ENCODE measurements around the gene FXR1. TPM values are rescaled to one million over a fixed set of nuclear protein-coding genes. Genes with fewer than 3 reads are reported as not detected.
"Not testable (repeated sequence)": the region's sequence is repeated elsewhere in the genome, so short reads cannot be mapped to it uniquely, and the experiment has no call there.

The FXR1 gene
- total and polyA plus RNA-seq, 10 of the 15 experiments (the other 5 are each of a cell fraction or from before 2014, with no cell fraction given), result 38.5 to 159 (median 102) TPM

GRCh38 chr3:180871901-180872300 is 40.6 kb upstream of the FXR1 start (continued):
- TF ChIP-seq, protein P1, sequence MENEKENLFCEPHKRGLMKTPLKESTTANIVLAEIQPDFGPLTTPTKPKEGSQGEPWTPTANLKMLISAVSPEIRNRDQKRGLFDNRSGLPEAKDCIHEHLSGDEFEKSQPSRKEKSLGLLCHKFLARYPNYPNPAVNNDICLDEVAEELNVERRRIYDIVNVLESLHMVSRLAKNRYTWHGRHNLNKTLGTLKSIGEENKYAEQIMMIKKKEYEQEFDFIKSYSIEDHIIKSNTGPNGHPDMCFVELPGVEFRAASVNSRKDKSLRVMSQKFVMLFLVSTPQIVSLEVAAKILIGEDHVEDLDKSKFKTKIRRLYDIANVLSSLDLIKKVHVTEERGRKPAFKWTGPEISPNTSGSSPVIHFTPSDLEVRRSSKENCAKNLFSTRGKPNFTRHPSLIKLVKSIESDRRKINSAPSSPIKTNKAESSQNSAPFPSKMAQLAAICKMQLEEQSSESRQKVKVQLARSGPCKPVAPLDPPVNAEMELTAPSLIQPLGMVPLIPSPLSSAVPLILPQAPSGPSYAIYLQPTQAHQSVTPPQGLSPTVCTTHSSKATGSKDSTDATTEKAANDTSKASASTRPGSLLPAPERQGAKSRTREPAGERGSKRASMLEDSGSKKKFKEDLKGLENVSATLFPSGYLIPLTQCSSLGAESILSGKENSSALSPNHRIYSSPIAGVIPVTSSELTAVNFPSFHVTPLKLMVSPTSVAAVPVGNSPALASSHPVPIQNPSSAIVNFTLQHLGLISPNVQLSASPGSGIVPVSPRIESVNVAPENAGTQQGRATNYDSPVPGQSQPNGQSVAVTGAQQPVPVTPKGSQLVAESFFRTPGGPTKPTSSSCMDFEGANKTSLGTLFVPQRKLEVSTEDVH (IDR thresholded peaks at IDR 0.05; ENCODE audit: low read depth, partially characterized antibody), result no peak
- TF ChIP-seq TCF12 (IDR thresholded peaks at IDR 0.05; ENCODE audit: low read depth, low read length) (no peak), CBFB (IDR thresholded peaks at IDR 0.05; ENCODE audit: low read depth) (no peak)
- TF ChIP-seq, protein P2, sequence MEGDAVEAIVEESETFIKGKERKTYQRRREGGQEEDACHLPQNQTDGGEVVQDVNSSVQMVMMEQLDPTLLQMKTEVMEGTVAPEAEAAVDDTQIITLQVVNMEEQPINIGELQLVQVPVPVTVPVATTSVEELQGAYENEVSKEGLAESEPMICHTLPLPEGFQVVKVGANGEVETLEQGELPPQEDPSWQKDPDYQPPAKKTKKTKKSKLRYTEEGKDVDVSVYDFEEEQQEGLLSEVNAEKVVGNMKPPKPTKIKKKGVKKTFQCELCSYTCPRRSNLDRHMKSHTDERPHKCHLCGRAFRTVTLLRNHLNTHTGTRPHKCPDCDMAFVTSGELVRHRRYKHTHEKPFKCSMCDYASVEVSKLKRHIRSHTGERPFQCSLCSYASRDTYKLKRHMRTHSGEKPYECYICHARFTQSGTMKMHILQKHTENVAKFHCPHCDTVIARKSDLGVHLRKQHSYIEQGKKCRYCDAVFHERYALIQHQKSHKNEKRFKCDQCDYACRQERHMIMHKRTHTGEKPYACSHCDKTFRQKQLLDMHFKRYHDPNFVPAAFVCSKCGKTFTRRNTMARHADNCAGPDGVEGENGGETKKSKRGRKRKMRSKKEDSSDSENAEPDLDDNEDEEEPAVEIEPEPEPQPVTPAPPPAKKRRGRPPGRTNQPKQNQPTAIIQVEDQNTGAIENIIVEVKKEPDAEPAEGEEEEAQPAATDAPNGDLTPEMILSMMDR (IDR thresholded peaks at IDR 0.05 in 2 of 3, conservative IDR thresholded peaks at IDR 0.05 in 1 of 3; ENCODE audit: control insufficient read depth in 2 of 3, extremely low read depth in 1 of 3, insufficient read depth in 1 of 3, low read depth in 3 of 3, low read length in 3 of 3), result no peak

DNA sequence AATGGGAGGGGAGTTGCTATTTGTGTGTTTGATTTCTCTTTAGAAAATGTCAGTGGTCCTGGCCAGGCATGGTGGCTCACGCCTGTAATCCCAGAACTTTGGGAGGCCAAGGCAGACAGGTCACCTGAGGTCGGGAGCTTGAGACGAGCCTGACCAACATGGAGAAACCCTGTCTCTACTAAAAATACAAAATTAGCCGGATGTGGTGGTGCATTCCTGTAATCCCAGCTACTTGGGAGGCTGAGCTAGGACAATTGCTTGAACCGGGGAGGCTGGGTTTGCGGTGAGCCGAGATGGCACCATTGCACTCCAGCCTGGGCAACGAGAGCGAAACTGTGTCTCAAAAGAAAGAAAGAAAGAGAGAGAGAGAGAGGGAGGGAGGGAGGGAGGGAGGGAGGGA is 40.0 kb upstream of the FXR1 start:
- BruUV-seq (replicated peaks); ATAC-seq; H3K4me2 ChIP-seq (ENCODE audit: control insufficient read depth, insufficient read depth); H3K4me1 ChIP-seq (ENCODE audit: control insufficient read depth, insufficient read depth, low read length); DNase-seq (ENCODE audit: low read depth, low spot score); H3K9me3 ChIP-seq (replicated peaks; ENCODE audit: control insufficient read depth, insufficient read depth, low read length); SMC1A ChIA-PET (ENCODE audit: uncharacterized antibody, unreplicated experiment); RAD21 ChIA-PET (ENCODE audit: unreplicated experiment); in situ Hi-C loops (cut with MboI); H3K79me2 ChIP-seq (ENCODE audit: control insufficient read depth, insufficient read depth, low read length); H3K27ac ChIP-seq (ENCODE audit: control insufficient read depth, insufficient read depth); POLR2A ChIA-PET; H3K9ac ChIP-seq (ENCODE audit: control insufficient read depth, insufficient read depth, low read length); CTCF ChIA-PET; H3K36me3 ChIP-seq (ENCODE audit: control insufficient read depth in 2 of 2, insufficient read depth in 2 of 2, low read length in 1 of 2); H2AFZ ChIP-seq (ENCODE audit: control insufficient read depth, low read depth, low read length); H3K27me3 ChIP-seq (replicated peaks in 1 of 2; ENCODE audit: control insufficient read depth in 2 of 2, insufficient read depth in 2 of 2, low read length in 1 of 2); H3K4me3 ChIP-seq; H4K20me1 ChIP-seq (ENCODE audit: control insufficient read depth, insufficient read depth); intact Hi-C loops (cut with micrococcal nuclease; ENCODE audit: unreplicated experiment); FAIRE-seq: not testable (repeated sequence)
- 34% methylated on average over 7 of the region's 9 CpGs for WGBS (ENCODE audit: insufficient coverage, insufficient replicate concordance, low lambda C conversion rate, missing lambda C conversion rate)
